Panc1 (cell line): Measurements from ENCODE around the gene FRMPD4. TPM values are rescaled to one million over a fixed set of nuclear protein-coding genes. Genes with fewer than 3 reads are reported as not detected.

Experiments
- ATAC-seq: fragments of 200-7000 bp; cut with Tn5 transposase; 2 replicates; pipeline ENCODE4 v1.9.1; 2020; ENCODE audit warnings: mild to moderate bottlenecking, moderate library complexity
- BruUV-seq: library from RNA; stranded (reverse); fragments of 400-500 nt; replicated peaks from 2 replicates; lab custom pipeline; 2021; lab: Mats Ljungman, UMichigan
- CTCF ChIA-PET: fragments of 300-600 bp; sonication (Branson Sonifier 250); formaldehyde crosslinking; loops from one replicate; lab custom pipeline; 2022; ENCODE audit warnings: antibody characterized with exemption; lab: Charles Lee
- POLR2A ChIA-PET: fragments of 300-600 bp; sonication (Branson Sonifier 250); formaldehyde crosslinking; loops from one replicate; lab custom pipeline; 2022; ENCODE audit warnings: antibody characterized with exemption; lab: Charles Lee
- DNase-seq: peaks from one replicate; pipeline ENCODE4 v3.0.0-alpha.2; 2010; ENCODE audit warnings: low read depth, low spot score
- H3K27ac ChIP-seq: 2 replicates; pipeline ENCODE4 v1.5.1; 2011; ENCODE audit warnings: mild to moderate bottlenecking, low read length, inconsistent platforms
- H3K27me3 ChIP-seq: fragments of 200-500 bp; sonication (Bioruptor generic); 2 replicates; pipeline ENCODE4 v1.6.0; 2014; ENCODE audit warnings: low read length, inconsistent platforms; ENCODE audit not compliant: control insufficient read depth, insufficient read depth
- H3K36me3 ChIP-seq: fragments of 200-500 bp; sonication (Bioruptor generic); 2 replicates; pipeline ENCODE4 v1.5.1; 2014; ENCODE audit warnings: inconsistent platforms, mild to moderate bottlenecking, low read length, moderate library complexity; ENCODE audit not compliant: control insufficient read depth, insufficient read depth
- H3K4me1 ChIP-seq: 2 replicates; pipeline ENCODE4 v1.5.1; 2011; ENCODE audit warnings: inconsistent platforms, mild to moderate bottlenecking, low read length, moderate library complexity; ENCODE audit not compliant: control insufficient read depth, insufficient read depth
- H3K4me3 ChIP-seq, 2 experiments: 2 replicates each; pipeline ENCODE4 v1.5.1; 2011 to 2012; ENCODE audit warnings: low read depth in 2 of 2, low read length in 2 of 2, mild to moderate bottlenecking in 2 of 2, inconsistent platforms in 1 of 2, moderate library complexity in 1 of 2
- H3K9me3 ChIP-seq: fragments of 200-500 bp; sonication (Bioruptor generic); 2 replicates; pipeline ENCODE4 v1.5.1; 2014; ENCODE audit warnings: low read depth, mild to moderate bottlenecking, inconsistent platforms, low read length, moderate library complexity; ENCODE audit not compliant: control insufficient read depth, insufficient read depth
- POLR2AphosphoS5 ChIP-seq: IDR thresholded peaks from 2 replicates; pipeline ENCODE4 v1.6.1; 2012; ENCODE audit warnings: mild to moderate bottlenecking, low read depth, low read length, moderate library complexity
- SIN3A ChIP-seq: IDR thresholded peaks from 2 replicates; pipeline ENCODE4 v1.6.1; 2012; ENCODE audit warnings: low read depth, mild to moderate bottlenecking, low read length, moderate library complexity, borderline replicate concordance; ENCODE audit not compliant: insufficient read depth
- TCF7L2 ChIP-seq: IDR thresholded peaks from 2 replicates; pipeline ENCODE4 v1.6.1; 2011; ENCODE audit warnings: mild to moderate bottlenecking, low read depth, low read length, inconsistent platforms
- in situ Hi-C: cut with HindIII; loops from 2 replicates; pipeline ENCODE4 v1.10.0; 2016; ENCODE audit warnings: low sequenced_read_pairs, low pct_unique_long_range_greater_than_20kb
- intact Hi-C: fragments of 100-400 bp; cut with micrococcal nuclease; formaldehyde crosslinking; loops from one replicate; pipeline ENCODE4 v1.10.0; 2022; ENCODE audit not compliant: unreplicated experiment
- total RNA-seq: library from RNA; stranded (reverse); gene quantifications from one replicate; pipeline ENCODE4 v1.2.1, GENCODE V29; 2021; ENCODE audit not compliant: unreplicated experiment
- TF ChIP-seq, protein P1 (sequence below), 2 experiments: IDR thresholded peaks; 2 replicates each; pipeline ENCODE4 v1.6.1; 2011 to 2012; ENCODE audit warnings: low read depth in 2 of 2, control low read depth in 1 of 2, low read length in 1 of 2, mild to moderate bottlenecking in 1 of 2, moderate library complexity in 1 of 2; ENCODE audit not compliant: insufficient read depth in 1 of 2
- TF ChIP-seq, protein P2 (sequence below): fragments of 450-650 bp; IDR thresholded peaks from 2 replicates; pipeline ENCODE4 v1.5.1; 2017; ENCODE audit warnings: mild to moderate bottlenecking

The FRMPD4 gene
- total RNA-seq, 1 experiment from 2014 or later, result not detected

DNA sequence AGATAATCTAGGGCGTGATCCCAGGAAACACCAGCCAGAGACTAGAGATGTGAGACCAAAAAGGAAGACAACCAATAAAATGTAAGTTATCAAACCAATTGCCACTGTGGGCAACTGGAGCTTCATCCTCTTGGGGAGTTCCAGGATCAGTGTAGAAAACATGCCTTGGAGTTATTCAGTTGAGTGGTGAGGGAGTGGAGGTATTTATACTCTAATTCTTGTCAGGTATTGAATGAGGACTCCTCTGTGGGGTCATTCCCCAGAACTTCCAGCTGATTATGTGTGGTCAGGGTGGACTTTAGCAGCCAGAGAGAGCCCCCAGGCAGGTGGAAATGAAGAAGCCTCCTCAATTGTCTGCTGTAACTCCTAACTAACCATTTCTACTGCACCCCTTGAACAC is 509.0 kb downstream of the FRMPD4 start:
- Histone ChIP-seq H3K4me3 (no peak overlapping the region), H3K4me1 (no peaks in the 10 kb centered on the region), H3K36me3 (no peaks in the 10 kb centered on the region), H3K27me3 (no peaks in the 10 kb centered on the region), H3K27ac (no peak overlapping the region), H3K9me3 (no peaks in the 10 kb centered on the region)
- ATAC-seq (no peak), DNase-seq (no peak)
- ChIA-PET POLR2A (no interaction called here), CTCF (no interaction called here)
- BruUV-seq, result no TSS peak
- intact Hi-C loops (no loop called here), in situ Hi-C loops (no loop called here)
- TF ChIP-seq, protein P1, sequence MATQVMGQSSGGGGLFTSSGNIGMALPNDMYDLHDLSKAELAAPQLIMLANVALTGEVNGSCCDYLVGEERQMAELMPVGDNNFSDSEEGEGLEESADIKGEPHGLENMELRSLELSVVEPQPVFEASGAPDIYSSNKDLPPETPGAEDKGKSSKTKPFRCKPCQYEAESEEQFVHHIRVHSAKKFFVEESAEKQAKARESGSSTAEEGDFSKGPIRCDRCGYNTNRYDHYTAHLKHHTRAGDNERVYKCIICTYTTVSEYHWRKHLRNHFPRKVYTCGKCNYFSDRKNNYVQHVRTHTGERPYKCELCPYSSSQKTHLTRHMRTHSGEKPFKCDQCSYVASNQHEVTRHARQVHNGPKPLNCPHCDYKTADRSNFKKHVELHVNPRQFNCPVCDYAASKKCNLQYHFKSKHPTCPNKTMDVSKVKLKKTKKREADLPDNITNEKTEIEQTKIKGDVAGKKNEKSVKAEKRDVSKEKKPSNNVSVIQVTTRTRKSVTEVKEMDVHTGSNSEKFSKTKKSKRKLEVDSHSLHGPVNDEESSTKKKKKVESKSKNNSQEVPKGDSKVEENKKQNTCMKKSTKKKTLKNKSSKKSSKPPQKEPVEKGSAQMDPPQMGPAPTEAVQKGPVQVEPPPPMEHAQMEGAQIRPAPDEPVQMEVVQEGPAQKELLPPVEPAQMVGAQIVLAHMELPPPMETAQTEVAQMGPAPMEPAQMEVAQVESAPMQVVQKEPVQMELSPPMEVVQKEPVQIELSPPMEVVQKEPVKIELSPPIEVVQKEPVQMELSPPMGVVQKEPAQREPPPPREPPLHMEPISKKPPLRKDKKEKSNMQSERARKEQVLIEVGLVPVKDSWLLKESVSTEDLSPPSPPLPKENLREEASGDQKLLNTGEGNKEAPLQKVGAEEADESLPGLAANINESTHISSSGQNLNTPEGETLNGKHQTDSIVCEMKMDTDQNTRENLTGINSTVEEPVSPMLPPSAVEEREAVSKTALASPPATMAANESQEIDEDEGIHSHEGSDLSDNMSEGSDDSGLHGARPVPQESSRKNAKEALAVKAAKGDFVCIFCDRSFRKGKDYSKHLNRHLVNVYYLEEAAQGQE (IDR thresholded peaks at IDR 0.05; ENCODE audit: insufficient read depth in 1 of 2, low read depth in 2 of 2, low read length in 1 of 2), result no peak
- no peak for TF ChIP-seq SIN3A
- no peak for TF ChIP-seq TCF7L2
- TF ChIP-seq, protein P2, sequence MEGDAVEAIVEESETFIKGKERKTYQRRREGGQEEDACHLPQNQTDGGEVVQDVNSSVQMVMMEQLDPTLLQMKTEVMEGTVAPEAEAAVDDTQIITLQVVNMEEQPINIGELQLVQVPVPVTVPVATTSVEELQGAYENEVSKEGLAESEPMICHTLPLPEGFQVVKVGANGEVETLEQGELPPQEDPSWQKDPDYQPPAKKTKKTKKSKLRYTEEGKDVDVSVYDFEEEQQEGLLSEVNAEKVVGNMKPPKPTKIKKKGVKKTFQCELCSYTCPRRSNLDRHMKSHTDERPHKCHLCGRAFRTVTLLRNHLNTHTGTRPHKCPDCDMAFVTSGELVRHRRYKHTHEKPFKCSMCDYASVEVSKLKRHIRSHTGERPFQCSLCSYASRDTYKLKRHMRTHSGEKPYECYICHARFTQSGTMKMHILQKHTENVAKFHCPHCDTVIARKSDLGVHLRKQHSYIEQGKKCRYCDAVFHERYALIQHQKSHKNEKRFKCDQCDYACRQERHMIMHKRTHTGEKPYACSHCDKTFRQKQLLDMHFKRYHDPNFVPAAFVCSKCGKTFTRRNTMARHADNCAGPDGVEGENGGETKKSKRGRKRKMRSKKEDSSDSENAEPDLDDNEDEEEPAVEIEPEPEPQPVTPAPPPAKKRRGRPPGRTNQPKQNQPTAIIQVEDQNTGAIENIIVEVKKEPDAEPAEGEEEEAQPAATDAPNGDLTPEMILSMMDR, result no peak
- TF ChIP-seq POLR2AphosphoS5, result no peak

DNA sequence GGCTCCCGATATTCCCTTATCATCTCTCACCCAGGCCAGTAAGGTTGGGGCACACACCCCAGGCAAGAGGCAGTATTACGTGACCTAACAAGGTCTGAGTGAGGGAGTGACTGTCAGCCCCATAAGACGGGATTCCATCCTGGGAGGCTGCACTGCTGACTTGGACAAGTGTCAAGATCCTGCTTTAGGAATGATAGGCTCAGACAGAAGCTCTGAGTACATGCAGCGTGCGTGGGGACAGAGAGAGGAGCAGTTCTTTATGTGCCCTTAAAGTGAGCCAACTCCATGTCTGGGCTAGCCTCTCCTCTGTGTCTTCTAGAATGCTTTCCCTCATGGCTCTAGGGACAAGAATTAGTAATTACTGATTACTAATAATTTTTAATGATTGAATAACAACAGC is 510.7 kb downstream of the FRMPD4 start:
- ChIA-PET CTCF (no interaction called here), POLR2A (no interaction called here)
- no peaks in the 10 kb centered on the region for H3K36me3 ChIP-seq
- H3K4me1 ChIP-seq, result no peaks in the 10 kb centered on the region
- intact Hi-C loops (no loop called here), in situ Hi-C loops (no loop called here)
- DNase-seq, result no peak
- H3K9me3 ChIP-seq, result no peaks in the 10 kb centered on the region
- H3K4me3 ChIP-seq, result no peak overlapping the region
- no peak overlapping the region for H3K27ac ChIP-seq
- TF ChIP-seq, protein P1 (IDR thresholded peaks at IDR 0.05; ENCODE audit: insufficient read depth in 1 of 2, low read depth in 2 of 2, low read length in 1 of 2), result no peak
- TF ChIP-seq POLR2AphosphoS5 (no peak), TCF7L2 (no peak), SIN3A (no peak)
- TF ChIP-seq, protein P2, result no peak
- no peaks in the 10 kb centered on the region for H3K27me3 ChIP-seq
- BruUV-seq, result no TSS peak
- ATAC-seq, result no peak
